ENCODE measurements around the gene POLR3E. TPM values are rescaled to one million over a fixed set of nuclear protein-coding genes. Genes with fewer than 3 reads are reported as not detected.

Gene POLR3E
- total RNA-seq, 1 donor from 2014 or later = 36.6 TPM

- intact Hi-C loops (cut with DNase I) = no loop called here
- Histone ChIP-seq H3K27me3 (ENCODE audit: low read depth) (no peaks in the 10 kb centered on the region), H3K36me3 (peaks cover 95% of the 10 kb centered on the region), H3K4me3 (no peak overlapping the region), H3K4me1 (no peaks in the 10 kb centered on the region), H3K9me3 (no peaks in the 10 kb centered on the region), H3K27ac (no peak overlapping the region)
- no peak for TF ChIP-seq CTCF (IDR thresholded peaks at IDR 0.05)
- ATAC-seq = no peak
- DNase-seq = no peak
Measured at GRCh38 chr16:22322741-22323140, 25.5 kb downstream of the POLR3E start.

- ATAC-seq (no peak), DNase-seq (no peak)
- H3K27ac ChIP-seq = no peak overlapping the region
- TF ChIP-seq CTCF (IDR thresholded peaks at IDR 0.05) = no peak
- no peak overlapping the region for H3K4me3 ChIP-seq
- intact Hi-C loops (cut with DNase I) = no loop called here
- H3K27me3 ChIP-seq (ENCODE audit: low read depth) = no peaks in the 10 kb centered on the region
- no peaks in the 10 kb centered on the region for H3K4me1 ChIP-seq
- H3K36me3 ChIP-seq = peaks cover 95% of the 10 kb centered on the region
- H3K9me3 ChIP-seq = no peaks in the 10 kb centered on the region
Measured at GRCh38 chr16:22323173-22323958, 26.2 kb downstream of the POLR3E start.

- DNase-seq = no peak
- H3K27ac ChIP-seq = no peak overlapping the region
- intact Hi-C loops (cut with DNase I) = no loop called here
Measured at GRCh38 chr16:22323959-22324786, 27.0 kb downstream of the POLR3E start.

GRCh38 chr16:22324787-22325597 lies 27.8 kb downstream of the POLR3E start:
- TF ChIP-seq CTCF (IDR thresholded peaks at IDR 0.05) = no peak
- DNase-seq (no peak), ATAC-seq (no peak)
- Histone ChIP-seq H3K36me3 (peaks cover 91% of the 10 kb centered on the region), H3K4me1 (peaks cover under 1% of the 10 kb centered on the region), H3K4me3 (no peak overlapping the region), H3K27me3 (ENCODE audit: low read depth) (no peaks in the 10 kb centered on the region), H3K9me3 (no peaks in the 10 kb centered on the region), H3K27ac (no peak overlapping the region)
- intact Hi-C loops (cut with DNase I) = no loop called here

More at GRCh38 chr16:22323959-22324786, 27.0 kb downstream of the POLR3E start:
- H3K27me3 ChIP-seq (ENCODE audit: low read depth) = no peaks in the 10 kb centered on the region
- H3K36me3 ChIP-seq = peaks cover 95% of the 10 kb centered on the region
- H3K4me3 ChIP-seq = no peak overlapping the region
- no peaks in the 10 kb centered on the region for H3K4me1 ChIP-seq
- no peaks in the 10 kb centered on the region for H3K9me3 ChIP-seq
- no peak for TF ChIP-seq CTCF (IDR thresholded peaks at IDR 0.05)
- ATAC-seq = no peak
